ENCODE measurements around the gene ARHGAP18.

ARHGAP18 gene

GRCh38 chr6:129726650-129727049, 16.7 kb upstream of the ARHGAP18 start (continued):
- TF ChIP-seq TSHZ1 (tag by site-specific recombination; IDR thresholded peaks at IDR 0.05; ENCODE audit: borderline replicate concordance) (no peak), ZFHX2 (tag by site-specific recombination; conservative IDR thresholded peaks at IDR 0.05) (no peak), ZNF529 (tag by site-specific recombination; IDR thresholded peaks at IDR 0.05; ENCODE audit: insufficient replicate concordance) (no peak), ZSCAN4 (tag by site-specific recombination; IDR thresholded peaks at IDR 0.05) (no peak), ZNF664 (tag by site-specific recombination; IDR thresholded peaks at IDR 0.05) (no peak), PATZ1 (tag by site-specific recombination; IDR thresholded peaks at IDR 0.05) (no peak), PBX3 (CRISPR knock-in tag; IDR thresholded peaks at IDR 0.05) (no peak), ZNF747 (tag by site-specific recombination; IDR thresholded peaks at IDR 0.05) (no peak)

GRCh38 chr6:129725341-129725740, 15.4 kb upstream of the ARHGAP18 start:
- no peak overlapping the region for H3K27ac ChIP-seq (ENCODE audit: extremely low read depth, low read depth, low read length)
- no peaks in the 10 kb centered on the region for H3K9me3 ChIP-seq (ENCODE audit: control insufficient read depth, insufficient read depth, low read depth, low read length)
- no peaks in the 10 kb centered on the region for H3K4me1 ChIP-seq (ENCODE audit: control insufficient read depth, insufficient read depth, low read length)
- ChIA-PET CTCF (interaction anchor here (1.0 to 7.8 kb wide), 5 partner anchors 50 to 226 kb away, joined by 3 to 205 read pairs (median 9); no protein-coding TSS in a partner anchor), POLR2A (no interaction called here)
- no peak overlapping the region for H3K4me3 ChIP-seq (ENCODE audit: low read depth, low read length)
- H3K36me3 ChIP-seq (ENCODE audit: control insufficient read depth in 2 of 2, insufficient read depth in 1 of 2, low read length in 2 of 2) = no peaks in the 10 kb centered on the region
- TF ChIP-seq ZNF843 (tag by site-specific recombination; IDR thresholded peaks at IDR 0.05) (no peak), ZNF18 (tag by site-specific recombination; IDR thresholded peaks at IDR 0.05) (no peak), ZNF645 (tag by site-specific recombination; IDR thresholded peaks at IDR 0.05) (no peak), KLF9 (tag by site-specific recombination; IDR thresholded peaks at IDR 0.05; ENCODE audit: low read depth) (no peak), ZBTB6 (tag by site-specific recombination; IDR thresholded peaks at IDR 0.05) (no peak), YY2 (tag by site-specific recombination; IDR thresholded peaks at IDR 0.05) (no peak), ZNF138 (tag by site-specific recombination; IDR thresholded peaks at IDR 0.05; ENCODE audit: borderline replicate concordance) (no peak), SCRT2 (tag by site-specific recombination; IDR thresholded peaks at IDR 0.05) (no peak), TSHZ1 (tag by site-specific recombination; IDR thresholded peaks at IDR 0.05; ENCODE audit: borderline replicate concordance) (no peak)
